MV-4-11 (cell line): ENCODE measurements around the gene PRSS2.

Experiments
- DNase-seq: peaks from one replicate; lab custom pipeline; 2025; lab: John Stamatoyannopoulos, UW

Gene PRSS2

GRCh38 chr7:142801601-142802295 lies 31.0 kb downstream of the PRSS2 start:
- no peak for DNase-seq

- DNase-seq = no peak
These were observed 31.5 kb downstream of the PRSS2 start for GRCh38 chr7:142802301-142802700.

- no peak for DNase-seq
These were observed 33.1 kb downstream of the PRSS2 start for GRCh38 chr7:142803901-142804300.

- no peak for DNase-seq
These were observed 34.0 kb downstream of the PRSS2 start for GRCh38 chr7:142804728-142805207.

- DNase-seq = no peak
These were observed 34.7 kb downstream of the PRSS2 start for GRCh38 chr7:142805350-142806021.

GRCh38 chr7:142806022-142806356 lies 35.2 kb downstream of the PRSS2 start:
- DNase-seq = no peak

GRCh38 chr7:142806957-142807356 lies 36.2 kb downstream of the PRSS2 start:
- DNase-seq = no peak

- no peak for DNase-seq
These were observed 37.2 kb downstream of the PRSS2 start for GRCh38 chr7:142807855-142808460.

- no peak for DNase-seq
These were observed 37.7 kb downstream of the PRSS2 start for GRCh38 chr7:142808461-142808801.

GRCh38 chr7:142808802-142809583 lies 38.2 kb downstream of the PRSS2 start:
- DNase-seq = no peak

GRCh38 chr7:142809671-142810070 lies 38.9 kb downstream of the PRSS2 start:
- no peak for DNase-seq

GRCh38 chr7:142811154-142811737 lies 40.5 kb downstream of the PRSS2 start:
- peak; percentile 65 for DNase-seq

- no peak for DNase-seq
These were observed 41.9 kb downstream of the PRSS2 start for GRCh38 chr7:142812437-142813215.

GRCh38 chr7:142813226-142813625 lies 42.5 kb downstream of the PRSS2 start:
- DNase-seq = no peak

- no peak for DNase-seq
These were observed 42.9 kb downstream of the PRSS2 start for GRCh38 chr7:142813699-142814098.

GRCh38 chr7:142814451-142814850 lies 43.7 kb downstream of the PRSS2 start:
- no peak for DNase-seq

GRCh38 chr7:142815134-142815533 lies 44.4 kb downstream of the PRSS2 start:
- no peak for DNase-seq

- DNase-seq = no peak
These were observed 46.7 kb downstream of the PRSS2 start for GRCh38 chr7:142817506-142817905.

GRCh38 chr7:142819530-142819929 lies 48.8 kb downstream of the PRSS2 start:
- DNase-seq = no peak

- DNase-seq = no peak
These were observed 51.9 kb downstream of the PRSS2 start for GRCh38 chr7:142822714-142823113.
